GM21423 (cell line): ENCODE data around the gene MYO1D.

Source experiments
- ATAC-seq: cut with Tn5 transposase; IDR thresholded peaks from one replicate; pipeline ENCODE4 v1.9.1; 2021; ENCODE audit warnings: mild to moderate bottlenecking, moderate library complexity; ENCODE audit not compliant: unreplicated experiment

Gene MYO1D

DNA sequence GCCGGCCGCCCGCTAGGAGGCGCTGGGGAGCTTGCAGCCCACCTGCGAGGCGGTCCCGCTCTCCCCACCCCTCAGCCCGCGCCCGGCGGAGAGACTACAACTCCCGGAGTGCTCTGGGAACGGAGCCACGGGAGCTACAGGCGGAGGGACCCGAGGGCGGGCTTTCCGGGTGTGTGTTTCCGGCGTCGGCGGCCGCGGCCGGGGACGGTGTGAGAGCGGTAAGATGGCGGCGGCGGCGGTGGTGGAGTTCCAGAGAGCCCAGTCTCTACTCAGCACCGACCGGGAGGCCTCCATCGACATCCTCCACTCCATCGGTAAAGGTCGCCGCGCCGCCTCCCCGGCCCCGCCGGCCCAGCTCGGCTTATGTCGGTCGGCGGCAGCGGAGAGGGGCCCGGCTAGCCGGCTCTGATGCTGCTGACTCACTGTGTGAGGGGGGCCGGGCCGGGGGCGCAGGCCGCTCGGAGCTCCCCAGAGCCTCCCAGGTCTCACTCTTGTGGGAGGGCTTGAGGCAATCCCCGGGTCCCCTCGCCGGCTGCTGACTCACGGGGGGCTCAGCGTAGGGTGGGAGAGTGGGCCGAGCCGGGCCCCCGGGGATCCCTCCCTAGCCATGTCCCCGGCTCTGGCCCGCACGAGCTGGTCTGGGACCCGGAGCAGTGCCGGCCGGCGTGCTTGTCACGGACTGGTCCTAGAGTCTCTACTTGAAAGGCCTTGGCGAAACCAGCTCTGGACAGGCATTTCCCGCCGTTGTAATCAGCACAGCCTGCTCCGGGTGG, 432.4 kb downstream of the MYO1D start, which contains the start of gene PSMD11:
Gene PSMD11 (plus strand): TSS at position 210 of the 773 bp plus-strand sequence. CDS start 14 bp downstream, at position 224.
- ATAC-seq: peak; percentile 89

DNA sequence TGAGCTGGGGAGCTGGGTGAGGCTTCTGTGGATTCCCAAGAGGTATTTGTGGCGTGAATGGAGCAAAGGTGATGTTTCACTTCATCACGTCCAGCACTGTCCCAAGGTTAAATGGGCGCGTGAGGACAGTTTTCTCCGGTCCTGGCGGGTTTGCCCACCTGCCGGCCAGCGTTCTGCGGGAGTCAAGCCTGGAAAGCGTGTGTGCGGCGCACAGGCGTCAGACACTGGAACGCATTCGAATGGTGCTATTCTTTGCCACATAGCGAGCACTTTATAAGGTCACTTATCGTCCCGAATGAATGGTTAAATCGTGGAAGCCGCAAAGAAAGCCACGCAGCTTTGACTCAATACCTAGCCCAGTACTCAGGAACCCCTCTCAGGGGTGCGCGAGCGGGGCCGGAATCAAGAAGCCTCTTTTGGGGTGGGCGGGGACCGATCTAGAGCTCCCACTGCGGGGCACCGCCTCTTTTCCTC, 433.1 kb downstream of the MYO1D start:
- ATAC-seq: no peak
